Right lobe of liver (tissue), 6 donors: ENCODE data around the gene NTN1. TPM values are rescaled to one million over a fixed set of nuclear protein-coding genes. Genes with fewer than 3 reads are reported as not detected.

Experiments
- ATAC-seq, 4 donors: fragments of 200-7000 bp; cut with Tn5 transposase; one replicate each; pipeline ENCODE4 v1.9.1; 2020; ENCODE audit warnings: mild to moderate bottlenecking in 4 of 4, moderate library complexity in 4 of 4
- DNase-seq, 3 donors: peaks; one replicate each; pipeline ENCODE4 v3.0.0-alpha.2; 2020
- H3K27ac ChIP-seq, 3 donors: fragments of 200-600 bp; one replicate each; pipeline ENCODE4 v1.8.0; 2022
- H3K27me3 ChIP-seq, 2 donors: fragments of 200-600 bp; one replicate each; pipeline ENCODE4 v1.8.0; 2022
- H3K36me3 ChIP-seq, 4 donors: fragments of 200-600 bp; sonication (generic) in 1 of 4; one replicate each; pipeline versions ENCODE4 v1.5.1 to v1.8.0; 2017 to 2022; ENCODE audit warnings: control low read depth in 1 of 4
- H3K4me1 ChIP-seq, 4 donors: fragments of 200-600 bp; sonication (generic) in 1 of 4; one replicate each; pipeline versions ENCODE4 v1.5.1 to v1.8.0; 2017 to 2022; ENCODE audit warnings: control low read depth in 1 of 4
- H3K4me3 ChIP-seq, 3 donors: fragments of 200-600 bp; one replicate each; pipeline ENCODE4 v1.8.0; 2022
- H3K9me3 ChIP-seq, 4 donors: fragments of 200-600 bp; sonication (generic) in 1 of 4; one replicate each; pipeline versions ENCODE4 v1.5.1 to v1.8.0; 2017 to 2022; ENCODE audit warnings: control low read depth in 1 of 4
- CTCF ChIP-seq, 4 donors: fragments of 200-600 bp in 3 of 4; fragments of 450-650 bp in 1 of 4; IDR thresholded peaks; one replicate each; pipeline versions ENCODE4 v1.5.1 to v1.8.0; 2016 to 2022; ENCODE audit warnings: antibody characterized with exemption in 4 of 4, mild to moderate bottlenecking in 2 of 4
- POLR2A ChIP-seq: fragments of 450-650 bp; IDR thresholded peaks from one replicate; pipeline ENCODE4 v1.6.1; 2017; ENCODE audit warnings: antibody characterized with exemption, mild to moderate bottlenecking
- WGBS: methylation state at CpG from one replicate; pipeline ENCODE4 v1.1.6; 2018; ENCODE audit warnings: low coverage, low lambda C conversion rate; ENCODE audit not compliant: insufficient coverage; ENCODE audit errors: missing lambda C conversion rate; 5-methylcytosine and 5-hydroxymethylcytosine counted together
- intact Hi-C, 2 donors: fragments of 100-400 bp; cut with DNase I; formaldehyde crosslinking; loops; one replicate each; pipeline versions ENCODE4 v1.11.2 to v1.14.1; 2022
- total RNA-seq, 6 experiments: library from RNA; depleted of rRNA in 2 of 6; stranded (reverse); fragments of >200 nt in 2 of 6; fragmentation: NEBNext Ultra II Directional in 3 of 6; extraction: Animal tissue kit (Norgen Biotek cat#: 25700) in 3 of 6; gene quantifications; one replicate each; pipeline versions ENCODE4 v1.1.0 to v1.2.4, GENCODE V29; 2016 to 2023
- donor health status: DM: no; HTN: yes; CAD: no.
- donor health status: DM: no; HTN: no; CAD: no.
- donor health status: DM: no; HTN: no; CAD: no.
- donor health status: DM: no; HTN: yes; CAD: no.
- donor health status: DM: no; HTN: yes; CAD: no.

The NTN1 gene
- total RNA-seq, 6 experiments from 2014 or later = 3.5 to 12.5 (median 8.5) TPM

- ATAC-seq (no peak), DNase-seq (no peak)
- no peak overlapping the region for H3K4me3 ChIP-seq
- intact Hi-C loops = no loop called here
- whole genome bisulfite sequencing = 69% methylated on average over 2 of the region's 3 CpGs
- H3K9me3 ChIP-seq = no peaks in the 10 kb centered on the region
- H3K27me3 ChIP-seq = no peaks in the 10 kb centered on the region
- TF ChIP-seq POLR2A (no peak), CTCF (IDR thresholded peaks at IDR 0.05) (no peak)
- no peaks in the 10 kb centered on the region for H3K36me3 ChIP-seq
- H3K4me1 ChIP-seq = peaks cover 0 to 17% (median 7%) of the 10 kb centered on the region in 4 donors
- no peak overlapping the region for H3K27ac ChIP-seq
Measured at GRCh38 chr17:9203771-9204425, 182.6 kb downstream of the NTN1 start.

GRCh38 chr17:9204637-9205329, 183.5 kb downstream of the NTN1 start:
- intact Hi-C loops = no loop called here
- DNase-seq (no peak), ATAC-seq (no peak)
- Histone ChIP-seq H3K4me1 (peaks cover 0 to 18% (median 9%) of the 10 kb centered on the region in 4 donors), H3K36me3 (no peaks in the 10 kb centered on the region), H3K4me3 (no peak overlapping the region), H3K27me3 (no peaks in the 10 kb centered on the region), H3K27ac (no peak overlapping the region), H3K9me3 (no peaks in the 10 kb centered on the region)
- no peak for TF ChIP-seq CTCF (IDR thresholded peaks at IDR 0.05)
- no peak for TF ChIP-seq POLR2A
- 48% methylated on average over 2 of the region's 5 CpGs for WGBS

- 100% methylated on average over 3 of the region's 14 CpGs for WGBS
- DNase-seq = no peak
- H3K36me3 ChIP-seq = no peaks in the 10 kb centered on the region
- H3K27ac ChIP-seq = peak overlapping the region in 1 of 3 donors; percentile 61
- H3K4me3 ChIP-seq = no peak overlapping the region
- H3K4me1 ChIP-seq = peaks cover 0 to 18% (median 9%) of the 10 kb centered on the region in 4 donors
- intact Hi-C loops = no loop called here
- peak; percentile 5 to 21 (median 12) for ATAC-seq
- H3K27me3 ChIP-seq = no peaks in the 10 kb centered on the region
- no peaks in the 10 kb centered on the region for H3K9me3 ChIP-seq
- TF ChIP-seq POLR2A (no peak), CTCF (IDR thresholded peaks at IDR 0.05) (no peak)
Measured at GRCh38 chr17:9205520-9206409, 184.5 kb downstream of the NTN1 start.

GRCh38 chr17:9206410-9206703, 185.0 kb downstream of the NTN1 start:
- Histone ChIP-seq H3K4me3 (no peak overlapping the region), H3K27ac (peak overlapping the region in 2 of 3 donors; percentile 20 to 61), H3K27me3 (no peaks in the 10 kb centered on the region), H3K4me1 (peaks cover 0 to 18% (median 9%) of the 10 kb centered on the region in 4 donors), H3K9me3 (no peaks in the 10 kb centered on the region), H3K36me3 (no peaks in the 10 kb centered on the region)
- intact Hi-C loops = no loop called here
- WGBS = 67% methylated on average over 1 of the region's 8 CpGs
- no peak for TF ChIP-seq CTCF (IDR thresholded peaks at IDR 0.05)
- TF ChIP-seq POLR2A = no peak
- no peak for DNase-seq
- peak in 1 of 4 donors; percentile 18 for ATAC-seq
